Measurements from ENCODE around the gene ZNF680.

GRCh38 chr7:64528770-64529169 is 34.1 kb downstream of the ZNF680 start:
- TF ChIP-seq CTCF (IDR thresholded peaks at IDR 0.05): no peak
- TF ChIP-seq EZH2phosphoT487 (IDR thresholded peaks at IDR 0.05): no peak
- no peak for TF ChIP-seq EZH2 (IDR thresholded peaks at IDR 0.05)

Measured in neural progenitor cell (in vitro differentiated cells).